Measurements from ENCODE around the gene TAS2R50.
A peak's percentile ranks its signal among the peaks of the same experiment; 100 is the strongest.

Gene TAS2R50

GRCh38 chr12:10968765-10969456 is 17.8 kb downstream of the TAS2R50 start:
- no peak for DNase-seq
- TF ChIP-seq GATA1 (IDR thresholded peaks at IDR 0.05; ENCODE audit: low read depth, low read length) (no peak), POLR2A (IDR thresholded peaks at IDR 0.05; ENCODE audit: low read length) (no peak)

DNA sequence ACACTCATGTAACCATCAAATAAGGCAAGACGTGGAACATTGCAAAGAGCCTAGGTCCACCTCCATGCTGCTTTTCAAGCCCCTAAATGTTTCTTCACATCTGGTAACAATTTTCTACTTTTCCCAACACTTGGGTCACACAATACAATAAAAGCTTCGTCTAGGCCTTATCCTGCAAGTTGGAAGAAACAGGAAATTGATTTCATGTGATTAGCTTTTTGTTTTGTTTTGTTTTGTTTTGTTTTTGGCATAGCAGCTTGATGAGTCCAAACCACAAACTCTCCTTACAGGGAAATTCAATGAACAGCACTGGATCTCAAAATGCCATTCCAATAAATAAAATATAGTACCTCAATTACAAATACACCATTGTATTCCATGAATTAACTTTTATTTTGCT is 19.3 kb downstream of the TAS2R50 start:
- no peak for DNase-seq

GRCh38 chr12:10966314-10966713 is 20.4 kb downstream of the TAS2R50 start:
- no peak for DNase-seq
- TF ChIP-seq POLR2A (IDR thresholded peaks at IDR 0.05; ENCODE audit: low read length) (no peak), GATA1 (IDR thresholded peaks at IDR 0.05; ENCODE audit: low read depth, low read length) (no peak)

More for the DNA sequence above, 19.3 kb downstream of the TAS2R50 start:
- no peak for TF ChIP-seq GATA1 (IDR thresholded peaks at IDR 0.05; ENCODE audit: low read depth, low read length)
- no peak for TF ChIP-seq POLR2A (IDR thresholded peaks at IDR 0.05; ENCODE audit: low read length)

GRCh38 chr12:10965476-10965875 is 21.2 kb downstream of the TAS2R50 start:
- TF ChIP-seq POLR2A (IDR thresholded peaks at IDR 0.05; ENCODE audit: low read length) (no peak), GATA1 (IDR thresholded peaks at IDR 0.05; ENCODE audit: low read depth, low read length) (no peak)
- no peak for DNase-seq

DNA sequence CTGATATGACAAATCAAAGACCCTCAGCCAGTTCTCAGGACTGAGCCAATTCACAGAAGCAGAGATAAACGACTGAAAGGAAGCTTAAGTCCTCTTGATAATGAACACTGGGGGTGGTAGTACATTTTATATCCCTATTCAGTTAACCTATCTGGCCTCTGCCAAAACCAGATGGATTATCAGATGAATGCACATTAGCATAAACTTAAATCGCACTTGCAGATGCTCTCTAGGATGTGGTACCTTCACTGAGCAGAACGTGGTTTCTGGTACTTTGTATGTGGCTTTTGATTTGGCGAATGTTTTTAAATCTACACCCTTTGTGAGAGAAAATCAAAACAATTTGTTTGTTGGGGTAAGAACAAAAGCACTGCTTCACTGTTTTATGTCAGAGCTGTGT is 26.5 kb downstream of the TAS2R50 start:
- DNase-seq: peak; percentile 13 to 75
- TF ChIP-seq GATA1 (IDR thresholded peaks at IDR 0.05; ENCODE audit: low read depth, low read length) (no peak), POLR2A (IDR thresholded peaks at IDR 0.05; ENCODE audit: low read length) (no peak)

DNA sequence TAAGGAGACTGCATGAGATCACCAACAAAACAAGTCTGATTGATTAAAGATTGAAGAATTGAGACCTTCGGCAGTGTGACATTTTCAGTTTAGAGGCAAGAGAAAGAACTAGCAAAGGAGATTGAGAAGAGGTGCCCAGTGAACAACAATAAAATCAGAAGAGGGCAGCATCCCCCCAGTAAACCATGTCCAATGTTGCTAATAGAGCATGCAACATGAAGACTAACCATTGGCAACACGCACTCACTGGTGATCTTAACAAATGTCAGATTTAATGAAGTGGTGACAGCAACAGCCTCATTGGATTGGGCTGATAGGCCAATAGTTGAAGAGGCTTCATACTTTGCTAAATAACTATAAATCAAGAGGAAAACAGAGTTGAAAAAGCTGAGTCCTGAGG is 26.9 kb downstream of the TAS2R50 start:
- DNase-seq: peak in 1 of 2 experiments; percentile 13
- TF ChIP-seq POLR2A (IDR thresholded peaks at IDR 0.05; ENCODE audit: low read length) (no peak), GATA1 (IDR thresholded peaks at IDR 0.05; ENCODE audit: low read depth, low read length) (no peak)

- TF ChIP-seq POLR2A (IDR thresholded peaks at IDR 0.05; ENCODE audit: low read length): no peak
- no peak for TF ChIP-seq GATA1 (IDR thresholded peaks at IDR 0.05; ENCODE audit: low read depth, low read length)
- DNase-seq: no peak
Measured at GRCh38 chr12:10957741-10958140, 29.0 kb downstream of the TAS2R50 start.

- no peak for DNase-seq
- TF ChIP-seq GATA1 (IDR thresholded peaks at IDR 0.05; ENCODE audit: low read depth, low read length): no peak
- TF ChIP-seq POLR2A (IDR thresholded peaks at IDR 0.05; ENCODE audit: low read length): no peak
Measured at GRCh38 chr12:10956085-10956484, 30.6 kb downstream of the TAS2R50 start.

DNA sequence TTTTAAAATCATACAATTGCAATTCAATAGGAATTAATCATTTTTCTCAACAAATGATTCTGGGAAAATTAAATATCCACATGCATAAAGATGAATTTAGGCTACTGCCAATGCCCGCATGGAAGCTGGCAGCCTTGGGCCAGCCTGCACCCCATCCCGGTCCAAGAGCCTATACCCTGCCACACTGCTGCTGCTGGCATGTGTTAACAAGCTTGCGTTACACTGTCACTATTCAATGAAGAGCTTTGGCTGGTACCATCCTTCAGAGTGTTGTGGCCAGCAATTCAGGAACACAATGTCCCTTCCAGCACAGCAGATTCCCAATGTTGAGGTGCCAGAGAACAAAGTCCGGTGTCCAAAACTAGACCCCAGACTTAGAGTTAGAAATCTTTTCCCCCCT is 34.1 kb downstream of the TAS2R50 start:
- no peak for DNase-seq

DNA sequence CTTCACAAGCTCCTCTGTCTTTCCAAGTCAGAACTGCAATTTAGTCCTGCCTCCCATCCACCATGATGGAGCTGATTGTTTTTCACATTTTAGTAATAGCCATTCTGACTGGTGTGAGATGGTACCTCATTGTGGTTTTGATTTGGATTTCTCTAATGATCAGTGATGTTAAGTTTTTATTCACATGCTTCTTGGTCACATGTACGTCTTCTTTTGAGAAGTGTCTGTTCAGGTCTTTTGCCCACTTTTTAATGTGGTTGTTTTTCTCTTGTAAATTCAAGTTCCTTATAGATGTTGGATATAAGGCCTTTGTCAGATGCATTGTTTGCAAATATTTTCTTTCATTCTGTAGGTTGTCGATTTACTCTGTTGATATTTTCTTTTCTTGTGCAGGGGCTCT is 43.5 kb downstream of the TAS2R50 start:
- DNase-seq: no peak
- no peak for TF ChIP-seq POLR2A (IDR thresholded peaks at IDR 0.05; ENCODE audit: low read length)
- TF ChIP-seq GATA1 (IDR thresholded peaks at IDR 0.05; ENCODE audit: low read depth, low read length): no peak

More for the DNA sequence above, 34.1 kb downstream of the TAS2R50 start:
- no peak for TF ChIP-seq GATA1 (IDR thresholded peaks at IDR 0.05; ENCODE audit: low read depth, low read length)
- no peak for TF ChIP-seq POLR2A (IDR thresholded peaks at IDR 0.05; ENCODE audit: low read length)

- no peak for DNase-seq
- TF ChIP-seq GATA1 (IDR thresholded peaks at IDR 0.05; ENCODE audit: low read depth, low read length) (no peak), POLR2A (IDR thresholded peaks at IDR 0.05; ENCODE audit: low read length) (no peak)
Measured at GRCh38 chr12:10941916-10942607, 44.6 kb downstream of the TAS2R50 start.

GRCh38 chr12:10941369-10941768 is 45.3 kb downstream of the TAS2R50 start:
- DNase-seq: no peak
- TF ChIP-seq POLR2A (IDR thresholded peaks at IDR 0.05; ENCODE audit: low read length) (no peak), GATA1 (IDR thresholded peaks at IDR 0.05; ENCODE audit: low read depth, low read length) (no peak)

DNA sequence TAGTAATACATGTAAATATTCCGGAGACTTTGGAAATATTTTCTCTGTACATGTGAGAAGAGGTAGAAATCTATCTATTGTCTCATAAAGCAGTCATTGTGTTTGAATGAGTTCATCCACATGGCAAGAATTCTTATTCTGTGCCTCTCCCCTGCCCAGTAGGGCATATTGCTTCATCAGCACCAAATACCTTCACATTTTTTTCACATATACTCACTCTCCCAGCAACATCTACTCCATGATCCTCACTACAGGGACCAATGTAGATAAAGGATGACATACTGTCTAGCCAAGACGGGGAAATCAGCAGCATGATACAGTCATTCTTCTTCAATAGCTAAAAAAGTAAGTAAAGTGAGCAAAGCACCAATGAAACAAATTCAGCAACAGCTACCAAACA is 46.3 kb downstream of the TAS2R50 start:
- DNase-seq: no peak
- TF ChIP-seq POLR2A (IDR thresholded peaks at IDR 0.05; ENCODE audit: low read length) (no peak), GATA1 (IDR thresholded peaks at IDR 0.05; ENCODE audit: low read depth, low read length) (no peak)

GRCh38 chr12:10939163-10939562 is 47.5 kb downstream of the TAS2R50 start, which contains the start of gene TAS2R14:
TSS of gene TAS2R14 (minus strand) at chr12:10939263. CDS start at chr12:10939207, 56 bp downstream.
- no peak for DNase-seq

GRCh38 chr12:10936506-10936905 is 50.2 kb downstream of the TAS2R50 start:
- DNase-seq: no peak
- TF ChIP-seq POLR2A (IDR thresholded peaks at IDR 0.05; ENCODE audit: low read length) (no peak), GATA1 (IDR thresholded peaks at IDR 0.05; ENCODE audit: low read depth, low read length) (no peak)

More at GRCh38 chr12:10939163-10939562, 47.5 kb downstream of the TAS2R50 start, which contains the start of gene TAS2R14:
- TF ChIP-seq GATA1 (IDR thresholded peaks at IDR 0.05; ENCODE audit: low read depth, low read length) (no peak), POLR2A (IDR thresholded peaks at IDR 0.05; ENCODE audit: low read length) (no peak)

Data from erythroblast (primary cell).